ENCODE results near the gene STC2. TPM values are rescaled to one million over a fixed set of nuclear protein-coding genes. Genes with fewer than 3 reads are reported as not detected.

Gene STC2
- total RNA-seq, 3 donors from 2014 or later (not counting 1 experiment from before 2014, with no cell fraction given): not detected

DNA sequence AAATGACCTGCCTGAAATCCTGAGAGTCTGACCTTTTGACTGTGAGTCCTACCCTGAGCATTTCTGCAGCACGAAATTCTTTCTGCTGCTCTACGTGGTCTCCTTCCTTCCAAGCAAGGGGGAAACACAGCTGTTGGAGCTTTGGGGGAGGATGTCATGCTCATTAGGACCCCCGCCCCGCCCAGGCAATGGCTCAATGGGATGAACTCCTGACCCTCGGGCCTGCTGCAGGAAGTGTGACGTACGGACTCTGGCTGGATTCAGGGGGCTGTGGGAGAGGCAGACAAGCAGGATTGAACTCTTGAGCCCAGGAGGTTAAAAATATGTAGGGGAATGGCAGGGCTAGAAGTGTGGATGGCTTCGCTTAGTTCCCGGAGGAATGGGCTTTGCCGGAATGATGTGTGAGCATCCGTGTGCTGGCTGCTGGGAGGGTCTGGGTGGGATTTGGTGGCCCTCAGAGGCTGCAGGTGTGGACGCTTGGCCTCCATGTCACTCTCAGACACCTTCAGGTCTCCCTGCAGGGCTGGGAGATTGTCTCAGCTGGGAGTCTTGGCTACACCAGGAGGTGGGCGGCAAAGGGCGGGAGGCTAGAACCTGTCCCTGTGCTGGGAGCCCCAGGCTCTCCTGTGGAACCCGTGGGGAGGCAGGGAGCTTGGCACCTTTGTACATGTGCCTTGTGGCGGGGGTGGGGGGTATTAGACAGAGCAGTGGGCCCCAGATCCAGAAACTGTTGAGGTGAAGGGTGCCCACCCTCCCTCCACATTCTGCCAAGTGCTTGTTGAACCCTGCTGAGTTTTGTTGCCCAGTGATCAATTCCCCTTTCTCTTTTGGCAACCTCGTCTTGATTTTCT is 26.3 kb downstream of the STC2 start:
- 59% methylated on average over 16 of the region's 17 CpGs for WGBS (ENCODE audit: insufficient coverage)
- TF ChIP-seq, protein P1, sequence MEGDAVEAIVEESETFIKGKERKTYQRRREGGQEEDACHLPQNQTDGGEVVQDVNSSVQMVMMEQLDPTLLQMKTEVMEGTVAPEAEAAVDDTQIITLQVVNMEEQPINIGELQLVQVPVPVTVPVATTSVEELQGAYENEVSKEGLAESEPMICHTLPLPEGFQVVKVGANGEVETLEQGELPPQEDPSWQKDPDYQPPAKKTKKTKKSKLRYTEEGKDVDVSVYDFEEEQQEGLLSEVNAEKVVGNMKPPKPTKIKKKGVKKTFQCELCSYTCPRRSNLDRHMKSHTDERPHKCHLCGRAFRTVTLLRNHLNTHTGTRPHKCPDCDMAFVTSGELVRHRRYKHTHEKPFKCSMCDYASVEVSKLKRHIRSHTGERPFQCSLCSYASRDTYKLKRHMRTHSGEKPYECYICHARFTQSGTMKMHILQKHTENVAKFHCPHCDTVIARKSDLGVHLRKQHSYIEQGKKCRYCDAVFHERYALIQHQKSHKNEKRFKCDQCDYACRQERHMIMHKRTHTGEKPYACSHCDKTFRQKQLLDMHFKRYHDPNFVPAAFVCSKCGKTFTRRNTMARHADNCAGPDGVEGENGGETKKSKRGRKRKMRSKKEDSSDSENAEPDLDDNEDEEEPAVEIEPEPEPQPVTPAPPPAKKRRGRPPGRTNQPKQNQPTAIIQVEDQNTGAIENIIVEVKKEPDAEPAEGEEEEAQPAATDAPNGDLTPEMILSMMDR (IDR thresholded peaks at IDR 0.05): no peak
- H3K9me3 ChIP-seq (ENCODE audit: control insufficient read depth, insufficient read depth, low read length): no peaks in the 10 kb centered on the region
- no peak overlapping the region for H3K4me3 Mint-ChIP-seq
- H3K9me3 Mint-ChIP-seq: no peaks in the 10 kb centered on the region
- no peaks in the 10 kb centered on the region for H3K36me3 Mint-ChIP-seq
- H3K4me1 Mint-ChIP-seq: no peaks in the 10 kb centered on the region
- peaks cover 7 to 24% of the 10 kb centered on the region in 2 donors for H3K27me3 Mint-ChIP-seq (ENCODE audit: low read depth in 2 of 2)
- no peaks in the 10 kb centered on the region for H3K36me3 ChIP-seq (ENCODE audit: control insufficient read depth, insufficient read depth, low read length)
- no peak overlapping the region for H3K27ac ChIP-seq (ENCODE audit: low read length)
- H3K4me3 ChIP-seq (ENCODE audit: low read length): no peak overlapping the region
- DNase-seq (no peak), ATAC-seq (no peak)
- H3K27ac Mint-ChIP-seq: no peak overlapping the region
- no peaks in the 10 kb centered on the region for H3K4me1 ChIP-seq (ENCODE audit: control insufficient read depth, insufficient read depth, low read length)
- H3K27me3 ChIP-seq (ENCODE audit: control insufficient read depth, insufficient read depth, low read length): no peaks in the 10 kb centered on the region
- intact Hi-C loops (cut with micrococcal nuclease): no loop called here

DNA sequence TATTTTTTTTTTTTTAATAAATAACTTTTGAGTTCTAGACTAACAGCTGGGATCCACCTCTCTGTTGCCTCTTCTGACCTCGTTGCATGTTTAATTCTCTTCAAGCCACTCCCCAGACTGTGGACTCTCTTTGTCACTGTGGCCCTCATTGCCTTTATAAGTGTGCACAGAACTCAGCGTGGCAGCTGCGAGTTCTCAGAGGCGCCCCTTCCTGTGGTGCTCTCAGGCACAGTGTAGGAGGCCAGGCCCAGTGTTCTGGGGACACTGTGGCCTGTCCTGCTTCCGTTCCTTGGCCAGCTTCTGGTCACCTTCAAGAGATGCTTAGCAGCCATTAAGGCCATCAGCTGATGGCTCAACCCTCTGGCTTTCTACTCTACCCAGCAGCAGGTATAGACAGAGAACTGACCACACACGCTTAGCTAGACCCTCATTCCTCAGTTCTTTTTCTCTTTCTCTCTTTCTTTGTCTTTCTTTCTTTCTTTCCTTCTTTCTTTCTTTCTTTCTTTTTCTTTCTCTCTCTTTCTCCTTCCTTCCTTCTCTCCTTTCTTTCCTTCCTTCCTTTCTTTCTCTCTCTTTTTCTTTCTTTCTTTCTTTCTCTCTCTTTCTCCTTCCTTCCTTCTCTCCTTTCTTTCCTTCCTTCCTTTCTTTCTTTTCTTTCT is 27.7 kb downstream of the STC2 start:
- 88% methylated on average over 6 of the region's 6 CpGs for WGBS (ENCODE audit: insufficient coverage)
- H3K27ac ChIP-seq (ENCODE audit: low read length): no peak overlapping the region
- Mint-ChIP-seq H3K4me3 (no peak overlapping the region), H3K9me3 (no peaks in the 10 kb centered on the region), H3K27me3 (ENCODE audit: low read depth in 2 of 2) (peaks cover 0 to 20% of the 10 kb centered on the region in 2 donors), H3K27ac (no peak overlapping the region), H3K36me3 (no peaks in the 10 kb centered on the region), H3K4me1 (no peaks in the 10 kb centered on the region)
- no peaks in the 10 kb centered on the region for H3K4me1 ChIP-seq (ENCODE audit: control insufficient read depth, insufficient read depth, low read length)
- H3K36me3 ChIP-seq (ENCODE audit: control insufficient read depth, insufficient read depth, low read length): no peaks in the 10 kb centered on the region
- TF ChIP-seq, protein P1 (IDR thresholded peaks at IDR 0.05): no peak
- DNase-seq (no peak), ATAC-seq (no peak)
- H3K9me3 ChIP-seq (ENCODE audit: control insufficient read depth, insufficient read depth, low read length): no peaks in the 10 kb centered on the region
- intact Hi-C loops (cut with micrococcal nuclease): no loop called here
- H3K4me3 ChIP-seq (ENCODE audit: low read length): no peak overlapping the region
- no peaks in the 10 kb centered on the region for H3K27me3 ChIP-seq (ENCODE audit: control insufficient read depth, insufficient read depth, low read length)

DNA sequence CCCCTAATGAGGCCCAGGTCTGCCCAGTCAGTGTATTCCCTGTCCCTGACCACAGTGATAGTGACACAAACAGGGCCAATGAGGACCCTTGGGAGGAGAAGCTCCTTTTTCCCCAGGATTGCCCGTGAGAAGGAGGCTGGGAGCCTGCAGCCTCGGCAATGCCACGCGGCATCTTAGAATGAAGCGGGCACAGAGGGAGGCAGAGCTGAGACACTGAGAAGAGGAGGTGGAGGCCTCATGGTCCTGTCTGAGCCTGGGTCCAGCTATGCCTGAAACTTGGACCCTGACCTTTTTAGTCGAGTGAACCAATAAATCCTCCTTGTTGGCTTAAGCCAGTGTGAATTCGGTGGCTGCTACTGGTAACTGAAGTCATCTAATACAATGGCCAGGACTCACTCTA is 28.4 kb downstream of the STC2 start:
- 95% methylated on average over 7 of the region's 7 CpGs for WGBS (ENCODE audit: insufficient coverage)
- TF ChIP-seq, protein P1 (IDR thresholded peaks at IDR 0.05): no peak
- DNase-seq (no peak), ATAC-seq (no peak)
- Histone ChIP-seq H3K27ac (ENCODE audit: low read length) (no peak overlapping the region), H3K9me3 (ENCODE audit: control insufficient read depth, insufficient read depth, low read length) (no peaks in the 10 kb centered on the region), H3K27me3 (ENCODE audit: control insufficient read depth, insufficient read depth, low read length) (no peaks in the 10 kb centered on the region), H3K4me3 (ENCODE audit: low read length) (no peak overlapping the region), H3K36me3 (ENCODE audit: control insufficient read depth, insufficient read depth, low read length) (no peaks in the 10 kb centered on the region), H3K4me1 (ENCODE audit: control insufficient read depth, insufficient read depth, low read length) (no peaks in the 10 kb centered on the region)
- Mint-ChIP-seq H3K36me3 (no peaks in the 10 kb centered on the region), H3K4me3 (no peak overlapping the region), H3K4me1 (peaks cover 0 to under 1% of the 10 kb centered on the region in 2 donors), H3K9me3 (no peaks in the 10 kb centered on the region), H3K27ac (no peak overlapping the region), H3K27me3 (ENCODE audit: low read depth in 2 of 2) (peaks cover 3 to 20% of the 10 kb centered on the region in 2 donors)
- intact Hi-C loops (cut with micrococcal nuclease): no loop called here
